Bronchial epithelial cell (primary cell): ENCODE data around the gene LCLAT1. TPM values are rescaled to one million over a fixed set of nuclear protein-coding genes. Genes with fewer than 3 reads are reported as not detected.

ENCODE experiments used
- DNase-seq: peaks from one replicate; pipeline ENCODE4 v3.0.0-alpha.2; 2010; ENCODE audit warnings: low read depth
- FAIRE-seq: peaks from 2 replicates; lab custom pipeline; 2011; peaks lifted over from hg19 to GRCh38; lab: Jason Lieb, UNC
- H3K27me3 ChIP-seq: 2 replicates; pipeline ENCODE4 v1.5.1; 2011; ENCODE audit warnings: low read length; ENCODE audit not compliant: control insufficient read depth, insufficient read depth
- H3K36me3 ChIP-seq: 2 replicates; pipeline ENCODE4 v1.5.1; 2011; ENCODE audit warnings: low read length; ENCODE audit not compliant: control insufficient read depth, insufficient read depth
- H3K4me3 ChIP-seq: 2 replicates; pipeline ENCODE4 v1.5.1; 2011; ENCODE audit warnings: mild to moderate bottlenecking, low read depth, low read length, control low read depth
- total RNA-seq: library from RNA; depleted of rRNA; stranded (reverse); fragments of >200 nt; gene quantifications from 2 replicates; pipeline ENCODE4 v1.2.1, GENCODE V29; 2014
- TF ChIP-seq, protein P1 (sequence below): IDR thresholded peaks from 2 replicates; pipeline ENCODE4 v1.5.1; 2011; ENCODE audit warnings: mild to moderate bottlenecking, moderate library complexity, low read length, control low read depth, inconsistent platforms; ENCODE audit not compliant: insufficient read depth, severe bottlenecking

Gene LCLAT1
- total RNA-seq, 1 donor from 2014 or later, result 8.7 TPM

DNA sequence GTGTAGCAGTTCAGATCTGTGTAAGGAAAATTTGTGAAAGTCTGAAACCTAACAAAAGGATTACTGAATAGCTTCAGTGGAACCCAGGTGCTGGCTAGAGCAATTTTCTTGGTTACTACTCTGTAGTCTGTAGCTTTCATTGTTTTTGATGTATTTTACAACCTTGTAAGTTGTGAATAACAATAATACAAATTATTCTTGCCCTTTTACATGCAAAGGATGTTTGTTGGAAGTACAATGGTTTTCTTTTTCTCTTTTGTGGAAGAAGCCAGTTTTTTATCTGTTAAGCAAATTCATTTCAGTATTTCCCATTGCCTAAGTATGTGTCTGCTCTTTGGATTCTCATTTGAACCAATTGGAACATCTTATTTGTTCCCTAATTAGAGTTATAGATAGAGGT is 10.2 kb downstream of the LCLAT1 start:
- Histone ChIP-seq H3K27me3 (no peaks in the 10 kb centered on the region), H3K4me3 (no peak overlapping the region), H3K36me3 (no peaks in the 10 kb centered on the region)
- TF ChIP-seq, protein P1, sequence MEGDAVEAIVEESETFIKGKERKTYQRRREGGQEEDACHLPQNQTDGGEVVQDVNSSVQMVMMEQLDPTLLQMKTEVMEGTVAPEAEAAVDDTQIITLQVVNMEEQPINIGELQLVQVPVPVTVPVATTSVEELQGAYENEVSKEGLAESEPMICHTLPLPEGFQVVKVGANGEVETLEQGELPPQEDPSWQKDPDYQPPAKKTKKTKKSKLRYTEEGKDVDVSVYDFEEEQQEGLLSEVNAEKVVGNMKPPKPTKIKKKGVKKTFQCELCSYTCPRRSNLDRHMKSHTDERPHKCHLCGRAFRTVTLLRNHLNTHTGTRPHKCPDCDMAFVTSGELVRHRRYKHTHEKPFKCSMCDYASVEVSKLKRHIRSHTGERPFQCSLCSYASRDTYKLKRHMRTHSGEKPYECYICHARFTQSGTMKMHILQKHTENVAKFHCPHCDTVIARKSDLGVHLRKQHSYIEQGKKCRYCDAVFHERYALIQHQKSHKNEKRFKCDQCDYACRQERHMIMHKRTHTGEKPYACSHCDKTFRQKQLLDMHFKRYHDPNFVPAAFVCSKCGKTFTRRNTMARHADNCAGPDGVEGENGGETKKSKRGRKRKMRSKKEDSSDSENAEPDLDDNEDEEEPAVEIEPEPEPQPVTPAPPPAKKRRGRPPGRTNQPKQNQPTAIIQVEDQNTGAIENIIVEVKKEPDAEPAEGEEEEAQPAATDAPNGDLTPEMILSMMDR, result no peak
- FAIRE-seq (no peak), DNase-seq (no peak)

DNA sequence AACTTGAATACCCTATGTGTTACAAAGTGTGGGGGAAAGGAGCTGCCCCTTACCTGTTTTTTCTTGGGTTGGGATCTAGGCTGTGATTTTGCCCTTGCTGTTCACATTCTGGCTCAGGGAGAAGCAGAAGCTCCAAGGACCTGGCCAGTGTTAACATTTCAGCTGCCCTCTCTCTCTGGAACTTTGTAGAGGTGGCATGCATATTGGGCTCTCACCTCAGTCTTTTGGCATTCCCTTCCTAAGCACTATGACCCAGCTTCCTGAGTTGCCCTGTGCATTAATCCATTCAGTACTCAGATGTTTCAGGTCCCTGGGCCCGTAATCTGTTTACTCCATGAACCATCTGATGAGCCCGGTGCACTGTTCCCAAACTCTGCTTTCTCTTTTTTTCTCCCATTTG is 12.1 kb downstream of the LCLAT1 start:
- H3K27me3 ChIP-seq, result no peaks in the 10 kb centered on the region
- TF ChIP-seq, protein P1, result no peak
- DNase-seq (no peak), FAIRE-seq (peak; percentile 40)
- no peak overlapping the region for H3K4me3 ChIP-seq
- H3K36me3 ChIP-seq, result no peaks in the 10 kb centered on the region

DNA sequence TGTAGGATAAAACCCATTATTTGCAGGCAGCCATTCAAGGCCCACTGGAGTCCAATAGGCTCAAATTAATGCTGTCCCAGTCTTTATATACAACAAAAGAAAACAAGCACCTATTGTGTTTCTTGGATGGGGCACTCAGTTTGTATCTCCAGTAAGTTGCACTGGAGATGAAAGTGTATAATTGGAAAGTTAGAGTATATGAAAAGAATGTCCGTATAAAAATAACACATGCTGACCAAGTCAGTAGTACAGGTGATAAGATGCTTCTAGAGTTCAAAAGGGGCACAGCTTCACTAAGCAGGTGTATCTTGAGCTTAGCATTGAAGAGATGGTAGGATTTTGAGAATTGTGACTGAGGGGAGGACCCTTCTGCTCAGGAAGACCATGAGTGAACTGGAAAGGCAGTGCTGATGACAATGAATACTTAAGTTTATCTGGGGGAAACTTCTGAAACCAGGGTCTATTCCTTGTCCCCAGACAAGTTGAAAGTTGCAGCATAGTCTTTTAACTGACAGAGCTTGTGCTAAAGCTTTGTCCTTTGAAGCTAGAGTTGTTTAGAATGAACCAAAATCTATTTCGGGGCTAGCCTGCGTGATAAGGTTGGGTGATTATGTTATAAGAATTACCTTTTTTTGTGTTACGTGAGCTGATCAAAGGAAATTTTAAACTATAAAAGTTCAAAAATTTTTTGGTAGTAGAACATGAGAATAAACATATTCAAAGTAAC is 15.2 kb downstream of the LCLAT1 start:
- DNase-seq (no peak), FAIRE-seq (no peak)
- no peaks in the 10 kb centered on the region for H3K27me3 ChIP-seq
- no peak overlapping the region for H3K4me3 ChIP-seq
- TF ChIP-seq, protein P1, result no peak
- H3K36me3 ChIP-seq, result no peaks in the 10 kb centered on the region

DNA sequence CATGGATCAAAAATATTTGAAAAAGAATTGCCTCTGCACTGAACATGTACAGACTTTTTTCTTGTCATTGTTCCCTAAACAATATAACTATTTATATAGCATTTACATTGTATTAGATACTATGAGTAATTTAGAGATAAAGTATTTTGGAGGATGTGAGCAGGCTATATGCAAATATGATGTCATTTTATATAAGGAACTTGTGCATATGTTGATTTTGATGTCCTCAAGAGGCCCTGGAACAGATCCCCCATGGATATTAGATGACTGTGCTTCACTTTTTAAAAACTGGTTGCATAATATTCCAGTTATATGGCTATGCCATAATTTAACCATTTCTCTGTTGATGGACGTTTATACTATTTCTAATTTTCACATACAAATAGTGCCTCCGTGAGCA is 16.5 kb downstream of the LCLAT1 start:
- TF ChIP-seq, protein P1, result no peak
- no peak for DNase-seq
- Histone ChIP-seq H3K4me3 (no peak overlapping the region), H3K36me3 (no peaks in the 10 kb centered on the region), H3K27me3 (no peaks in the 10 kb centered on the region)
- no peak for FAIRE-seq

DNA sequence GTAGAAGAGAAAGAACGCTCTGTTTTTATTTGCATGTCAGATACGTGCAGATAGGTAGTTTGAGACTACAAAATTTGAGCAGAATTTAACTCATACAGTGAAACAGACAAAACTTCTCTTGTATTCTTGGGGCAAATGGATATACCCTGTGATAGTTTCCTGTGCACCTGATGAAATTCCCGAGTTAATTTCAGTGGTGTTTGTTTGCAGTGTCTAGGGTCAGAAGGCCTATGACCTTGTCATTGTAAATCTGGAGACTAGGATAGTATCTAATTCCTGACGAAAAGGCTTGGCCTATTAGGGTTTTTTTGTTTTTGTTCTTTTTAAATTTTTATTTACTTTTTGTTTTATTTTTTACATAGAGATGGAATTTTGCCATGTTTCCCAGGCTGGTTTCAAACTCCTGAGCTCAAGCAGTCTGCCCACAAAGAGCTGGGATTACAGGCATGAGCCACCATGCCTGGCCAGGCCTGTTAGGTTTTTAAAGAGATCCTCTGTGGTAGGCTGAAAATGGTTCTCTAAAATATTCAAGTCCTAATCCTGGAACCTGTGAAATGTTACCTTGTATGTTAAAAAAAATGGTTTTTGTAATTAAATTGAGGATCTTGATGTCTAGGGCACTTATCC is 17.6 kb downstream of the LCLAT1 start:
- DNase-seq (no peak), FAIRE-seq (no peak)
- TF ChIP-seq, protein P1, result no peak
- H3K27me3 ChIP-seq, result no peaks in the 10 kb centered on the region
- H3K4me3 ChIP-seq, result no peak overlapping the region
- H3K36me3 ChIP-seq, result no peaks in the 10 kb centered on the region
